NCI-H1694 treated with DMSO at 0.1 percent for 48 hours (cell line): ENCODE data around the gene RNF41.
"Not testable (repeated sequence)": the region's sequence is repeated elsewhere in the genome, so short reads cannot be mapped to it uniquely, and the experiment has no call there.

Experiments
- DNase-seq: peaks from one replicate; lab custom pipeline; 2025; lab: John Stamatoyannopoulos, UW

Gene RNF41

GRCh38 chr12:56165369-56165768, 56.4 kb downstream of the RNF41 start:
- DNase-seq: no peak

GRCh38 chr12:56164345-56164729, 57.4 kb downstream of the RNF41 start:
- no peak for DNase-seq

GRCh38 chr12:56163533-56164344, 58.0 kb downstream of the RNF41 start:
- no peak for DNase-seq

- DNase-seq: no peak
Observed at GRCh38 chr12:56162468-56163290, 59.0 kb downstream of the RNF41 start.

- no peak for DNase-seq
Observed at GRCh38 chr12:56161690-56162351, 59.9 kb downstream of the RNF41 start.

GRCh38 chr12:56160894-56161689, 60.6 kb downstream of the RNF41 start:
- DNase-seq: no peak

- DNase-seq: no peak
Observed at GRCh38 chr12:56160193-56160763, 61.4 kb downstream of the RNF41 start.

GRCh38 chr12:56159482-56160192, 62.1 kb downstream of the RNF41 start:
- DNase-seq: no peak

GRCh38 chr12:56158926-56159461, 62.7 kb downstream of the RNF41 start:
- DNase-seq: no peak

GRCh38 chr12:56158029-56158925, 63.4 kb downstream of the RNF41 start, which contains the start of gene MYL6:
Gene MYL6 (plus strand): TSS chr12:56158359. CDS start chr12:56158402, 43 bp downstream.
- DNase-seq: peak; percentile 96

- DNase-seq: peak; percentile 81
Observed at GRCh38 chr12:56157201-56158028, 64.3 kb downstream of the RNF41 start.

- DNase-seq: not testable (repeated sequence)
Observed at GRCh38 chr12:56156464-56157200, 65.1 kb downstream of the RNF41 start.

- no peak for DNase-seq
Observed at GRCh38 chr12:56155256-56155845, 66.4 kb downstream of the RNF41 start.

GRCh38 chr12:56154818-56155217, 66.9 kb downstream of the RNF41 start:
- no peak for DNase-seq

GRCh38 chr12:56154246-56154771, 67.4 kb downstream of the RNF41 start:
- DNase-seq: no peak

- DNase-seq: no peak
Observed at GRCh38 chr12:56153678-56154065, 68.0 kb downstream of the RNF41 start.
